ENCODE data around the gene NARS2.
"Not testable (repeated sequence)": the region's sequence is repeated elsewhere in the genome, so short reads cannot be mapped to it uniquely, and the experiment has no call there.

The NARS2 gene

DNA sequence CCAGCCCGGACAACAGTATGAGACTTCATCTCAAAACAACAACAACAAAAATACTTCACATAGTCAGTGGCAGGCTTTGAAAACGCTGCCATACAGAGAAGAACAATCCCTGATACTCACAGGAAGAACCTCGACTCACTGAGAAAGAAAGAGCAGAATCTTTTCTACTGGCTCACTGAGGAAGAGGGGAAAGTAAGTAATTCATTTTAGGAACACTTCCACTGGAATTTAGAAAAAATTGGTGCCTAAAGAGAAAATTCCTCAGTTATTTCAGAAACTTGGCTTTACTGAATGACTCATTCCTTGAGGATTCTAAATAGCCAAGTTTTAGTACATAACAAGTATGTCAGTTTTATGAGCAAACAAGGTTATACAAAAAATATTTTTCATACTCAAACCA lies 12.3 kb downstream of the NARS2 start:
- TF ChIP-seq, protein P1, sequence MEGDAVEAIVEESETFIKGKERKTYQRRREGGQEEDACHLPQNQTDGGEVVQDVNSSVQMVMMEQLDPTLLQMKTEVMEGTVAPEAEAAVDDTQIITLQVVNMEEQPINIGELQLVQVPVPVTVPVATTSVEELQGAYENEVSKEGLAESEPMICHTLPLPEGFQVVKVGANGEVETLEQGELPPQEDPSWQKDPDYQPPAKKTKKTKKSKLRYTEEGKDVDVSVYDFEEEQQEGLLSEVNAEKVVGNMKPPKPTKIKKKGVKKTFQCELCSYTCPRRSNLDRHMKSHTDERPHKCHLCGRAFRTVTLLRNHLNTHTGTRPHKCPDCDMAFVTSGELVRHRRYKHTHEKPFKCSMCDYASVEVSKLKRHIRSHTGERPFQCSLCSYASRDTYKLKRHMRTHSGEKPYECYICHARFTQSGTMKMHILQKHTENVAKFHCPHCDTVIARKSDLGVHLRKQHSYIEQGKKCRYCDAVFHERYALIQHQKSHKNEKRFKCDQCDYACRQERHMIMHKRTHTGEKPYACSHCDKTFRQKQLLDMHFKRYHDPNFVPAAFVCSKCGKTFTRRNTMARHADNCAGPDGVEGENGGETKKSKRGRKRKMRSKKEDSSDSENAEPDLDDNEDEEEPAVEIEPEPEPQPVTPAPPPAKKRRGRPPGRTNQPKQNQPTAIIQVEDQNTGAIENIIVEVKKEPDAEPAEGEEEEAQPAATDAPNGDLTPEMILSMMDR (IDR thresholded peaks at IDR 0.05; ENCODE audit: low read depth, low read length) = no peak
- no peak overlapping the region for H3K4me3 ChIP-seq (ENCODE audit: low read depth, low read length)

DNA sequence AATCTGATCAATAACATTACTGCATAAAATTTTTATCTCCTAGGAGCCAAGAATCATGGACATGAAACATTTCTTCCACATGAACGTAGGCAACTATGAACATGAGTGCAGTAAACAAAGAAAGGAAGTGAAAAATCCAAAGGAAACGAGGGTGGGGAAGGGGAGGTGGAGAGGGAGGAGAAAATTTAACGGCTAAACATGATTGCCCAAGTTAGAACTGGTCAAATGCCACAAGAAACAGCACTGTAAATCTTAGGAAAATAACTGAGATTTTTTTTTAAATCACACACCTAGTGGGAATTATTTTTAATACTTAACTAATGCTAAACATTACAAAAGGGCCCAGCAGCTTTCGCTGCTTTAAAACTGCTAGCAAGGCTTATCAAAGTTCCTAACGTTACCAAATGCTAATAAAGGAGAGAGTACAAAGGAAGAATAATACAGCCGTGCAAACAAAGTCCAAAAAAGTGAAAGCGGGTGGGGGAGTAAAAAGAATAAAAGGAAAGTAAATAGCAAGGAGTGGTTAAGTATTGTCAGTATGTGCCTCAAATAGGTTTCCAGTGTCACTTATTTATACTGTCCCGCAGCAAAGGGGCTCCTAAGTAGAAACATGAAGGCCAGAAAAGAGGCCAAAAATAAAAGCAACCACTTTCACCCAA lies 13.7 kb downstream of the NARS2 start:
- TF ChIP-seq, protein P1 (IDR thresholded peaks at IDR 0.05; ENCODE audit: low read depth, low read length) = no peak
- 0 out of 2 replicates have a peak overlapping the region, but pooled peaks have one; percentile 6 for H3K4me3 ChIP-seq (ENCODE audit: low read depth, low read length)

DNA sequence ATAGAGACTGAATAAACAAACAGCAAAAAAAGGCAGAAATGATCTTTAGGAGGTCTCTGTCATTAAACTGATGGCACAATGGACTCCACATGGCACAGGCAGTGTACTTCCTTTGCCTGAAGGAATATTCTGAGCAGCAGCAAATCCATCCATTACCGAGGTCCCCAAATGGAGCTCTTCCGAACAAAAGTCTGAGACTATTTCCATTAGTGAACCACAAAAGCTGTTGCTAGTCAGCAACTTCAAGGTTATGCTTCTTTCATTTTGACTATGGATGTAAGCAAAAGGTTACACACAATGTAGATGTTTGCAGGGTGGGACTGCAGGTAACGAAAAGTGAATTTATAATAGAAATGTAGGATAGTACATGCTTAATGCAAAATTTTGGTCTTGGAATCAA lies 14.5 kb downstream of the NARS2 start:
- TF ChIP-seq, protein P1 (IDR thresholded peaks at IDR 0.05; ENCODE audit: low read depth, low read length) = no peak

DNA sequence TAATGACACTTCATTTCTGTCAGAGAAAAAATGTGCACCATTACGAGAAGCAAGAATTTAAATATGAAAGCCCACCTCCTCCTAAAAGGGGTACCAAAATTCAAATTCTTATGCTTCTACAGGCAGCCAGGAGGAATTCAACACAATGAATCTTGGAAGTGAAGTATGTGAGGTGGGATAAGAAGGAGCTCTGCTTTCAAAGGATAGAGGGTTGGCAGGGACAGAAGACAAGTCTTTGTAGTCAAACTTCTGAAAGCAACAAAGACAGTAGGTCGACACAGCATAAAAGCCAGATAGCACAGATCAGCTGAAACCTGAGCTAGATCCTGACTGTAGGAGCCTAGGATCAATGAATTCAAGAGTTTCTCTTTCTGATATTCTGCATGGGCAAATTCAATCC lies 17.4 kb downstream of the NARS2 start:
- TF ChIP-seq, protein P1 (IDR thresholded peaks at IDR 0.05; ENCODE audit: low read depth, low read length) = no peak
- no peak overlapping the region for H3K4me3 ChIP-seq (ENCODE audit: low read depth, low read length)

More for the DNA sequence above, 14.5 kb downstream of the NARS2 start:
- no peak overlapping the region for H3K4me3 ChIP-seq (ENCODE audit: low read depth, low read length)

DNA sequence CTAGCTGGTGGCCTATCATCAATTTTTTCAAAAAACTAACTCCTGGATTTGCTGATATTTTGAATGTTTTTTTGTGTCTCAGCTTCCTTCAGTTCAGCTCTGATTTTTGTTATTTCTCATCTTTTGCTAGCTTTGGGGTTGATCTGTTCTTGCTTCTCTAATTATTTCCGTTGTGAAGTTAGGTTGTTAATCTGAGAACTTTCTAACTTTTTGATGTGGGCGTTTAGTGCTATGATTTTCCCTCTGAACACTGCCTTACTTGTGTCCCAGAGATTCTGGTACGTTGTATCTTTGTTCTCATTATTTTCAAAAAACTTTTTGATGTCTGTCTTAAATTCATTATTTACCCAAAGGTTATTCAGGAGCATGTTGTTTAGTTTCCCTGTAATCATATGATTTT lies 19.1 kb downstream of the NARS2 start:
- TF ChIP-seq, protein P1 (IDR thresholded peaks at IDR 0.05; ENCODE audit: low read depth, low read length) = no peak
- H3K4me3 ChIP-seq (ENCODE audit: low read depth, low read length) = no peak overlapping the region

DNA sequence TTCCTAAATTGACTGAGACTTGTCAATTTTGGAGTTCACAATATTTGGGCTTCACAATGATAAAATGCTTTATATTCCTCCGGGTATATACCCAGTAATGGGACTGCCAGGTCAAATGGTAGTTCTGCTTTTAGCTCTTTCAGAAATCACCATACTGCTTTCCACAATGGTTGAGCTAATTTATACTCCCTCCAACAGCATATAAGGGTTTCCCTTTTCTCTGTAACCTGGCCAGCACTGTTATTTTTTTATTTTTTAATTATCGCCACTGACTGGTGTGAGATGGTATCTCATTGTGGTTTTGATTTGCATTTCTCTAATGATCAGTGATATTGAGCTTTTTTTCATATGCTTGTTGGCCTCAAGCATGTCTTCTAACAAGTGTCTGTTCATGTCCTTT lies 21.8 kb downstream of the NARS2 start:
- TF ChIP-seq, protein P1 (IDR thresholded peaks at IDR 0.05; ENCODE audit: low read depth, low read length) = no peak
- no peak overlapping the region for H3K4me3 ChIP-seq (ENCODE audit: low read depth, low read length)

DNA sequence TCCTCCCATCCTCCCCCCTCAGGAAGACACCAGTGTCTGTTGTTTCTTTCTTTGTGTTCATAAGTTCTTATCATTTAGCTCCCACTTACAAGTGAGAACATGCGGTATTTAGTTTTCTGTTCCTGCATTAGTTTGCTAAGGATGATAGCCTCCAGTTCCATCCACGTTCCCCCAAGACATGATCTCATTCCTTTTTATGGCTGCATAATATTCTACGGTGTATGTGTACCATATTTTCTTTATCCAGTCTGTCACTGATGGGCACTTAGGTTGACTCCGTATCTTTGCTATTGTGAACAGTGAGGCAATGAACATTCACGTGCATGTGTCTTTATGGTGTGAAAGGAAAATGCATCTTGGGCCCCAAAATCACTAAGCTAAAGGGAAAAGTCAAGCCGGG lies 22.5 kb downstream of the NARS2 start:
- H3K4me3 ChIP-seq (ENCODE audit: low read depth, low read length) = not testable (repeated sequence)

DNA sequence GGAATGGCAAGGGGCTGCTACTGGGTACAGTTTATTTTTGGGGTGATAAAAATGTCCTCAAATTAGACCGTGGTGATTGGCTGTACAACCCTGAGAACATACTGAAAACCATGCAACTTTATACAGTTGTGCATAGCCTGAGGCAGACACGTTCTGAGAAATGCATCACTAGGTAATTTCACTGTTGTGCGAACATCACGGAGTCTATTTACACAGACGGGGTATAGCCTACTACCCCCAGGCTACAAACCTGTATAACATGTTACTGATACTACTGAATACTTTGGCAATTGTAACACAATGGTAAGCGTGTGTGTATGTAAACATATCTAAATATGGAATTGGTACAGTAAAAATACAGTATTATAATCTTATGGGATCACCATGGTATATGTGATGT lies 23.6 kb downstream of the NARS2 start:
- TF ChIP-seq, protein P1 (IDR thresholded peaks at IDR 0.05; ENCODE audit: low read depth, low read length) = no peak
- no peak overlapping the region for H3K4me3 ChIP-seq (ENCODE audit: low read depth, low read length)

All from WI38 (cell line).